GM12892 (cell line): ENCODE measurements around the gene GCSH.
"Not testable (repeated sequence)": the region's sequence is repeated elsewhere in the genome, so short reads cannot be mapped to it uniquely, and the experiment has no call there.

Experiments
- DNase-seq: peaks from one replicate; pipeline ENCODE4 v3.0.0; 2011; ENCODE audit not compliant: insufficient read length
- FAIRE-seq: peaks from 2 replicates; lab custom pipeline; 2011; peaks lifted over from hg19 to GRCh38; lab: Jason Lieb, UNC
- POLR2A ChIP-seq: IDR thresholded peaks from 2 replicates; pipeline ENCODE4 v1.6.1; 2011; ENCODE audit warnings: low read depth, low read length, control low read depth
- POLR2AphosphoS5 ChIP-seq: IDR thresholded peaks from 2 replicates; pipeline ENCODE4 v1.6.1; 2011; ENCODE audit warnings: low read depth, low read length, control low read depth
- TAF1 ChIP-seq: IDR thresholded peaks from 2 replicates; pipeline ENCODE4 v1.6.1; 2011; ENCODE audit warnings: low read depth, mild to moderate bottlenecking, control low read depth, low read length, borderline replicate concordance

GCSH gene

DNA sequence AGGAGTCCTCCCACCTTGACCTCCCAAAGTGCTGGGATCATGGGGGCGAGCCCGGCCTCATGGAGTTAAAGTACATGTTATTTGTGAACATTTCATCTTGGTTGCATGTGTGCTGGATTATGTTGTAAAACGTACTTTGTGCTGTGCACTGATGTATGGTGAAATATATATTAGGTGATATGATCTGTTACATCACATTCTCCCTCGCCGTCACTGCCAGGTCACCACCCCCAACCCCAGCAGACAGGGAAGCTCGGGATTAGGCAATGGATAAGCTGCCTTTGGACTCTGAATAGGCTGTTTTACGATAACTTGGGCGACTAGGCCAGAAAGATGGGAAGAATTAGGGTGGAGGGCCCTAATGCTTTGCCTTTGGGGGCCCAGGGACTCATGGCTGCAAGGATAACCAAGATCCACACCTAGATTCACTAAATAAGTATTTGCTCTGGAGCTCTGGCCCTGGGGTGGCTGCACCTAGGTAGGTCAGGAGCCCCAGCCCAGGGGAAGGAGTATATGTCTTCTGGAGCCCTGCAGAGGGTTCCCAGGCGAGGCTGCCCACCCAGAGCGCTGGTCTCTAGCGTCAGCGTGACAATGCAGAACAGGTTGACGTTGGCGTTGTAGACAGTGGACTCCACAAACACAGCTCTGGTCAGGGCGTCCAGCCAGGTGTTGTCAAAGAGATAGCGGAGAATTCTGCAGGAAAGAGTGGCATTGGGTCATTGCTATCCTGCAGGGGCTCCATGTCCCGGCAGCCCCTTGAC is 27.1 kb upstream of the GCSH start:
- no peak for TF ChIP-seq POLR2A
- no peak for TF ChIP-seq POLR2AphosphoS5
- no peak for TF ChIP-seq TAF1
- DNase-seq = no peak
- FAIRE-seq = no peak

GRCh38 chr16:81121474-81121990 is 25.3 kb upstream of the GCSH start:
- TF ChIP-seq POLR2A (no peak), TAF1 (no peak), POLR2AphosphoS5 (no peak)
- FAIRE-seq (no peak), DNase-seq (no peak)

DNA sequence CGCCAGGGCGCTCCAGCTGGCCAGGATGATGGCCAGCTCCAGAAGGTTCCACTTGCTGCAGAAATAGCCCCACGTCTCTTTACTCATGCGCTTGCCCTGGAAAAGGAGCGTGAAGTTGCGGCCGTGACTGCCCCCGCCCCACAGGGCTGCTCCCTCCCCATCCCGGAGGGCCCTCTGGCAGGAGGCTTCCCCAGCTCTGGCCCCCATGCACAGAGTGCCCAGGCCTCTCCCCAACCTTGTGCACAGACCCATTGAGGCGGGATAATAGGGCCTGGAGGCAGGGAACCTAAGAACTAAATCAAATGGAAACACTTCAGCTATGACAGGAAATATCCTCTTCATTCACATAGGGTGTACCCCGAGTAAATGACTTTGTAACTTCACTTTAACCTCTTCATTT is 21.2 kb upstream of the GCSH start:
- FAIRE-seq = no peak
- TF ChIP-seq POLR2A = no peak
- no peak for TF ChIP-seq TAF1
- TF ChIP-seq POLR2AphosphoS5 = no peak
- DNase-seq = no peak

- no peak for DNase-seq
- no peak for FAIRE-seq
- TF ChIP-seq POLR2A = no peak
- TF ChIP-seq POLR2AphosphoS5 = no peak
- TF ChIP-seq TAF1 = no peak
Observed at GRCh38 chr16:81116285-81116684, 20.1 kb upstream of the GCSH start.

GRCh38 chr16:81112453-81112852 is 16.3 kb upstream of the GCSH start:
- DNase-seq (no peak), FAIRE-seq (no peak)
- TF ChIP-seq TAF1 (no peak), POLR2A (no peak), POLR2AphosphoS5 (no peak)

GRCh38 chr16:81109274-81109673 is 13.1 kb upstream of the GCSH start:
- not testable (repeated sequence) for FAIRE-seq, DNase-seq

GRCh38 chr16:81107511-81107910 is 11.3 kb upstream of the GCSH start:
- TF ChIP-seq POLR2AphosphoS5 = no peak
- no peak for TF ChIP-seq TAF1
- no peak for TF ChIP-seq POLR2A
- DNase-seq = no peak
- FAIRE-seq = no peak

GRCh38 chr16:81106826-81107503 is 10.8 kb upstream of the GCSH start:
- FAIRE-seq (no peak), DNase-seq (no peak)
- TF ChIP-seq POLR2A (no peak), POLR2AphosphoS5 (no peak)

DNA sequence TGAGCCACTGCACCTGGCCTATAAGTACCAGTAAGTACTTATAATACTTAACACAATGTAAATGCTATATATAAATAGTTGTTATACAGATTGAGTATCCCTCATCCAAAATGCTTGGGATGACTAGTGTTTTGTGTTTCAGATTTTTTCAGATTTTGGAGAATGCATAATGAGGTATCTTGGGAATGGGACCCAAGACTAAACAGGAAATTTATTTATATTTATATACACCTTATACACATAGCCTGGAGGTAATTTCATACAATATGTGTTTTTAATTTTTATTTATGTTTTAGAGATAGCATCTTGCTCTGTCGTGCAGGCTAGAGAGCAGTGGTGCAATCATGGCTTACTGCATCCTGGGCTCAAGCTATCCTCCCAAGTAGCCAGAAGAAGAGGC is 9.8 kb upstream of the GCSH start:
- no peak for TF ChIP-seq POLR2AphosphoS5
- no peak for TF ChIP-seq TAF1
- TF ChIP-seq POLR2A = no peak
- FAIRE-seq = no peak
- DNase-seq = no peak

DNA sequence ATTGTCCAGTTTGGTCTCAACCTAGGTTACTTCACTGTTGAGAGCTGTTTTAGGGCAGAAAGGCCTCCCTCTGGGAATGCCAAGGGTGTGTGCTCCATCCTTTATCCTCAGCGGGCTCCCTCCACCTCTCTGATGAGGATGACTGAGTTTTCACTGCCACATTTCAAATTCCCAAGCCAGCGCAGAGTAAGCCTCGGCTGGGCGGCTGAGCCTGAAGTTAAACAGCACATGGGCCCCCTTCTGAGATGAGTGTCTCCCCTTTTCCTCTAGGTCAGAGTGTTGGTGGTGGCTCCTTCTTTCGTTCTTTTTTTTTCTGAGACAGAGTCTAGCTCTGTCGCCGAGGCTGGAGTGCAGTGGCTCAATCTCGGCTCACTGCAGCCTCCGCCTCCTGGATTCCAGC is 5.5 kb upstream of the GCSH start:
- no peak for DNase-seq
- FAIRE-seq = no peak
- no peak for TF ChIP-seq POLR2A
- TF ChIP-seq TAF1 = no peak
- no peak for TF ChIP-seq POLR2AphosphoS5

DNA sequence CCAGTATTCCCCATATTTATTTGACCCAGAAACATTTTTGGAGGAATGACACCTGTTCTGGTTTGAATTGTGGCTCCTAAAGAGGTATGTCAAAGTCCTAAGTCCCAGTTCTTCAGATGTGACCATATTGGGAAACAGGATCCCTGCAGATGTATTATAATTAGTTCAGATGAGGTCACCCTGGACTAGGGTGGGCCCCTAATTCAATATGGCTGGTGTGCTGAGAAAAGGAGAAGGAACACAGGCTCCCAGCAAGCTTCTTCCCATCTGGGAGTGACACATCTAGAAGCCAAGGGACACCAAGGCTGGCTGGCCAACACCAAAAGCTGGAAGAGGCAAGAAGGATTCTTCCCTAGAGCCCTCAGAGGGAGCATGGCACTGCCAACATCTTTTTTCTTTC is 3.8 kb upstream of the GCSH start:
- DNase-seq (no peak), FAIRE-seq (no peak)
- TF ChIP-seq POLR2AphosphoS5 = no peak
- no peak for TF ChIP-seq POLR2A
- TF ChIP-seq TAF1 = no peak

GRCh38 chr16:81097230-81097629 is 1.0 kb upstream of the GCSH start:
- TF ChIP-seq POLR2A = no peak
- no peak for TF ChIP-seq TAF1
- no peak for TF ChIP-seq POLR2AphosphoS5
- no peak for DNase-seq
- FAIRE-seq = no peak
